ENCODE measurements around the gene NKX2-2. TPM values are rescaled to one million over a fixed set of nuclear protein-coding genes. Genes with fewer than 3 reads are reported as not detected.
"Not testable (repeated sequence)": the region's sequence is repeated elsewhere in the genome, so short reads cannot be mapped to it uniquely, and the experiment has no call there.

Gene NKX2-2
- total and polyA plus RNA-seq, 5 donors: not detected

- H3K27ac ChIP-seq (ENCODE audit: low read length): no peak overlapping the region
- intact Hi-C loops (cut with DNase I): no loop called here
- no peaks in the 10 kb centered on the region for H3K9me3 ChIP-seq (ENCODE audit: control insufficient read depth, low read length)
- H3K4me3 ChIP-seq (ENCODE audit: low read length): no peak overlapping the region
- H3K27me3 ChIP-seq (ENCODE audit: control insufficient read depth, insufficient read depth): peaks cover 6% of the 10 kb centered on the region
- WGBS: 40% methylated on average over 2 of the region's 2 CpGs
- DNase-seq (no peak), ATAC-seq (no peak)
- H3K4me1 ChIP-seq (ENCODE audit: control insufficient read depth, insufficient read depth, low read length): no peaks in the 10 kb centered on the region
Observed at GRCh38 chr20:21490105-21490504, 23.8 kb downstream of the NKX2-2 start.

GRCh38 chr20:21480144-21480543 is 33.7 kb downstream of the NKX2-2 start:
- H3K4me1 ChIP-seq (ENCODE audit: control insufficient read depth, insufficient read depth, low read length); intact Hi-C loops (cut with DNase I); DNase-seq; ATAC-seq; H3K27me3 ChIP-seq (ENCODE audit: control insufficient read depth, insufficient read depth); H3K4me3 ChIP-seq (ENCODE audit: low read length); H3K9me3 ChIP-seq (ENCODE audit: control insufficient read depth, low read length); H3K27ac ChIP-seq (ENCODE audit: low read length): not testable (repeated sequence)
- WGBS: 76% methylated on average over 2 of the region's 2 CpGs

- Histone ChIP-seq H3K9me3 (ENCODE audit: control insufficient read depth, low read length) (peaks cover 2% of the 10 kb centered on the region), H3K4me1 (ENCODE audit: control insufficient read depth, insufficient read depth, low read length) (no peaks in the 10 kb centered on the region), H3K27me3 (ENCODE audit: control insufficient read depth, insufficient read depth) (no peaks in the 10 kb centered on the region), H3K4me3 (ENCODE audit: low read length) (no peak overlapping the region), H3K27ac (ENCODE audit: low read length) (no peak overlapping the region)
- ATAC-seq (no peak), DNase-seq (no peak)
- intact Hi-C loops (cut with DNase I): no loop called here
Observed at GRCh38 chr20:21465799-21466198, 48.1 kb downstream of the NKX2-2 start.

DNA sequence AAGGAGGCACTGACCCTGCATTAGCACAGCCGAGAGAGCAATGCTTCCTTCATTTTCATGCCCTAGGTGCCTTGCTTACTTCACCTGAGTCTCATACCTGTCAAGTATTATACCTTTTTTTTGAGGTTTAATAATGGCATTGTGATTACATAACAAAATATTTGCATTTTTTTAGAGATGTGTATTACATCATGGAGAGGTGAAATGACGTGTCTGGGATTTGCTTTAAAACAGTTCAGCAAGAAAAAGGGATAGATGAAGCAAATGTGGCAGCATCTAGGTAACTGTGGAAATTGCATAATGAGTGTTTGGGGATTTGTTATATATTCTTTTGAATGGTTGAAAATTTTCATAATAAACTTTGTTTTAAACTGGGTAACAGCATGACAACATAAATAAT is 48.9 kb downstream of the NKX2-2 start:
- no peak for ATAC-seq
- Histone ChIP-seq H3K27ac (ENCODE audit: low read length) (no peak overlapping the region), H3K27me3 (ENCODE audit: control insufficient read depth, insufficient read depth) (no peaks in the 10 kb centered on the region), H3K4me1 (ENCODE audit: control insufficient read depth, insufficient read depth, low read length) (no peaks in the 10 kb centered on the region), H3K9me3 (ENCODE audit: control insufficient read depth, low read length) (peaks cover 2% of the 10 kb centered on the region), H3K4me3 (ENCODE audit: low read length) (no peak overlapping the region)
- 74% methylated on average over 2 of the region's 2 CpGs for WGBS
- DNase-seq: no peak
- intact Hi-C loops (cut with DNase I): no loop called here

Other genes starting within 250 kb of the NKX2-2 start
- 10 to 100 TPM; 32.0 to 34.7 (median 33.8) TPM for gene XRN2, start 210.7 kb downstream of the NKX2-2 start, total RNA-seq
- 13.2 TPM for gene XRN2, start 210.7 kb downstream of the NKX2-2 start, polyA plus RNA-seq
- gene NKX2-4, start 116.5 kb downstream of the NKX2-2 start, total RNA-seq: not detected
- not detected for gene NKX2-4, start 116.5 kb downstream of the NKX2-2 start, polyA plus RNA-seq
- not detected for gene PAX1, start 191.6 kb upstream of the NKX2-2 start, total RNA-seq
- not detected for gene PAX1, start 191.6 kb upstream of the NKX2-2 start, polyA plus RNA-seq